Measurements from ENCODE around the gene CFAP157. TPM values are rescaled to one million over a fixed set of nuclear protein-coding genes. Genes with fewer than 3 reads are reported as not detected.

Gene CFAP157
- total and polyA plus RNA-seq, 2 donors (not counting 1 experiment from before 2014, with no cell fraction given): under 0.01 TPM; not detected in 1

DNA sequence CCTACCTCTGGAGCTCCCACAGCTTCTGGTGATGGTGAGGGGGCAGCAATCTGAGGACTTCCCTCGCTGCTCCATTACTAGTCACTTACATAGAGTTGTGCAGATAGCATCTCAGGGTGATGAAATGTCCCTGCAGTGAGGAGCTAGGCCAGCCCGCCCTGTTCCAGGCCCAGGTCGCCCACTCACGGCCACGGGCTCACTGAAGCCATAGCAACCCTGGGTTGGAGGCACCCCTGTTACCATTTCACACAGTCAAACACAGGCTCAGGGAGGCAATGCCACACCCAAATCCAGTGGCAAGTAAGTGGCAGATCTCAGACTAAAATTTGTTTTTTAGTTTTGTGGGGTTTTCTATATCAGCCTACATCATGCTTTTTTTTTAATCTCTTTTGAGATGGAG, 52.1 kb downstream of the CFAP157 start:
- no peak for DNase-seq (ENCODE audit: low read depth in 2 of 2)
- no peaks in the 10 kb centered on the region for H3K4me1 ChIP-seq (ENCODE audit: control insufficient read depth, extremely low read depth, insufficient read depth, low read length)
- H3K27me3 ChIP-seq (ENCODE audit: control insufficient read depth, insufficient read depth, low read length): peaks cover 24% of the 10 kb centered on the region
- no peak overlapping the region for H2AFZ ChIP-seq (ENCODE audit: low read length)
- H3K9me3 ChIP-seq (ENCODE audit: control insufficient read depth, insufficient read depth, low read depth, low read length): no peaks in the 10 kb centered on the region
- H3K9ac ChIP-seq (ENCODE audit: insufficient read depth, low read length): no peak overlapping the region
- no peak overlapping the region for H3K4me3 ChIP-seq (replicated peaks in 1 of 4; ENCODE audit: control extremely low read depth in 1 of 4, insufficient read depth in 1 of 4, low read depth in 3 of 4, low read length in 4 of 4)
- H3K27ac ChIP-seq (ENCODE audit: insufficient read depth, low read length): no peak overlapping the region
- TF ChIP-seq, protein P1, sequence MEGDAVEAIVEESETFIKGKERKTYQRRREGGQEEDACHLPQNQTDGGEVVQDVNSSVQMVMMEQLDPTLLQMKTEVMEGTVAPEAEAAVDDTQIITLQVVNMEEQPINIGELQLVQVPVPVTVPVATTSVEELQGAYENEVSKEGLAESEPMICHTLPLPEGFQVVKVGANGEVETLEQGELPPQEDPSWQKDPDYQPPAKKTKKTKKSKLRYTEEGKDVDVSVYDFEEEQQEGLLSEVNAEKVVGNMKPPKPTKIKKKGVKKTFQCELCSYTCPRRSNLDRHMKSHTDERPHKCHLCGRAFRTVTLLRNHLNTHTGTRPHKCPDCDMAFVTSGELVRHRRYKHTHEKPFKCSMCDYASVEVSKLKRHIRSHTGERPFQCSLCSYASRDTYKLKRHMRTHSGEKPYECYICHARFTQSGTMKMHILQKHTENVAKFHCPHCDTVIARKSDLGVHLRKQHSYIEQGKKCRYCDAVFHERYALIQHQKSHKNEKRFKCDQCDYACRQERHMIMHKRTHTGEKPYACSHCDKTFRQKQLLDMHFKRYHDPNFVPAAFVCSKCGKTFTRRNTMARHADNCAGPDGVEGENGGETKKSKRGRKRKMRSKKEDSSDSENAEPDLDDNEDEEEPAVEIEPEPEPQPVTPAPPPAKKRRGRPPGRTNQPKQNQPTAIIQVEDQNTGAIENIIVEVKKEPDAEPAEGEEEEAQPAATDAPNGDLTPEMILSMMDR (conservative IDR thresholded peaks at IDR 0.05 in 1 of 2, IDR thresholded peaks at IDR 0.05 in 1 of 2; ENCODE audit: low read depth in 1 of 2, low read length in 2 of 2): no peak
- TF ChIP-seq EZH2 (IDR thresholded peaks at IDR 0.05; ENCODE audit: low read length, missing control alignments): no peak
- H3K79me2 ChIP-seq (ENCODE audit: control insufficient read depth, insufficient read depth, low read length): no peaks in the 10 kb centered on the region
- no peak overlapping the region for H3K4me2 ChIP-seq (ENCODE audit: extremely low read depth, insufficient read depth, low read length)
- no peaks in the 10 kb centered on the region for H3K36me3 ChIP-seq (ENCODE audit: control insufficient read depth, insufficient read depth, low read length)
- no peaks in the 10 kb centered on the region for H4K20me1 ChIP-seq (ENCODE audit: control insufficient read depth, extremely low read depth, insufficient read depth, low read length)

- no peaks in the 10 kb centered on the region for H3K4me1 ChIP-seq (ENCODE audit: control insufficient read depth, extremely low read depth, insufficient read depth, low read length)
- H3K4me3 ChIP-seq (replicated peaks in 1 of 4; ENCODE audit: control extremely low read depth in 1 of 4, insufficient read depth in 1 of 4, low read depth in 3 of 4, low read length in 4 of 4): no peak overlapping the region
- no peak for DNase-seq (ENCODE audit: low read depth in 2 of 2)
Observed at GRCh38 chr9:127761061-127761460, 54.3 kb downstream of the CFAP157 start.

GRCh38 chr9:127761491-127761956, 54.7 kb downstream of the CFAP157 start:
- no peak overlapping the region for H3K4me2 ChIP-seq (ENCODE audit: extremely low read depth, insufficient read depth, low read length)
- no peak overlapping the region for H3K4me3 ChIP-seq (replicated peaks in 1 of 4; ENCODE audit: control extremely low read depth in 1 of 4, insufficient read depth in 1 of 4, low read depth in 3 of 4, low read length in 4 of 4)
- no peak overlapping the region for H2AFZ ChIP-seq (ENCODE audit: low read length)
- no peaks in the 10 kb centered on the region for H3K79me2 ChIP-seq (ENCODE audit: control insufficient read depth, insufficient read depth, low read length)
- H3K27me3 ChIP-seq (ENCODE audit: control insufficient read depth, insufficient read depth, low read length): peaks cover 10% of the 10 kb centered on the region
- no peaks in the 10 kb centered on the region for H3K36me3 ChIP-seq (ENCODE audit: control insufficient read depth, insufficient read depth, low read length)
- H4K20me1 ChIP-seq (ENCODE audit: control insufficient read depth, extremely low read depth, insufficient read depth, low read length): no peaks in the 10 kb centered on the region
- TF ChIP-seq, protein P1 (conservative IDR thresholded peaks at IDR 0.05 in 1 of 2, IDR thresholded peaks at IDR 0.05 in 1 of 2; ENCODE audit: low read depth in 1 of 2, low read length in 2 of 2): no peak
- no peak for TF ChIP-seq EZH2 (IDR thresholded peaks at IDR 0.05; ENCODE audit: low read length, missing control alignments)
- H3K9ac ChIP-seq (ENCODE audit: insufficient read depth, low read length): no peak overlapping the region
- DNase-seq (ENCODE audit: low read depth in 2 of 2): no peak
- no peak overlapping the region for H3K27ac ChIP-seq (ENCODE audit: insufficient read depth, low read length)
- H3K9me3 ChIP-seq (ENCODE audit: control insufficient read depth, insufficient read depth, low read depth, low read length): no peaks in the 10 kb centered on the region
- no peaks in the 10 kb centered on the region for H3K4me1 ChIP-seq (ENCODE audit: control insufficient read depth, extremely low read depth, insufficient read depth, low read length)

More at GRCh38 chr9:127761061-127761460, 54.3 kb downstream of the CFAP157 start:
- Histone ChIP-seq H2AFZ (ENCODE audit: low read length) (no peak overlapping the region), H3K36me3 (ENCODE audit: control insufficient read depth, insufficient read depth, low read length) (no peaks in the 10 kb centered on the region), H3K27ac (ENCODE audit: insufficient read depth, low read length) (no peak overlapping the region), H4K20me1 (ENCODE audit: control insufficient read depth, extremely low read depth, insufficient read depth, low read length) (no peaks in the 10 kb centered on the region), H3K4me2 (ENCODE audit: extremely low read depth, insufficient read depth, low read length) (no peak overlapping the region), H3K9me3 (ENCODE audit: control insufficient read depth, insufficient read depth, low read depth, low read length) (no peaks in the 10 kb centered on the region), H3K9ac (ENCODE audit: insufficient read depth, low read length) (no peak overlapping the region), H3K27me3 (ENCODE audit: control insufficient read depth, insufficient read depth, low read length) (peaks cover 10% of the 10 kb centered on the region), H3K79me2 (ENCODE audit: control insufficient read depth, insufficient read depth, low read length) (no peaks in the 10 kb centered on the region)
- TF ChIP-seq EZH2 (IDR thresholded peaks at IDR 0.05; ENCODE audit: low read length, missing control alignments): no peak
- TF ChIP-seq, protein P1 (conservative IDR thresholded peaks at IDR 0.05 in 1 of 2, IDR thresholded peaks at IDR 0.05 in 1 of 2; ENCODE audit: low read depth in 1 of 2, low read length in 2 of 2): no peak

All from fibroblast of lung (primary cell).